Naive thymus-derived CD4-positive, alpha-beta T cell (primary cell): Measurements from ENCODE around the gene PI4K2A. TPM values are rescaled to one million over a fixed set of nuclear protein-coding genes. Genes with fewer than 3 reads are reported as not detected.
A peak's percentile ranks its signal among the peaks of the same experiment; 100 is the strongest.
"Not testable (repeated sequence)": the region's sequence is repeated elsewhere in the genome, so short reads cannot be mapped to it uniquely, and the experiment has no call there.

Experiments
- ATAC-seq: fragments of 150-1000 bp; cut with Tn5 transposase; 2 replicates; pipeline ENCODE4 v1.10.0; 2021; ENCODE audit warnings: mild to moderate bottlenecking, moderate library complexity
- CTCF ChIA-PET: fragments of 350-600 bp; sonication (Branson Sonifier 250); formaldehyde crosslinking; loops from one replicate; lab custom pipeline; 2021; ENCODE audit warnings: antibody characterized with exemption; lab: Charles Lee
- POLR2A ChIA-PET: fragments of 350-600 bp; sonication (Branson Sonifier 250); formaldehyde crosslinking; loops from one replicate; lab custom pipeline; 2021; ENCODE audit warnings: antibody characterized with exemption, inconsistent platforms; lab: Charles Lee
- DNase-seq, 9 donors: peaks; one replicate each; pipeline versions ENCODE4 v3.0.0 to v3.0.0-alpha.2; 2020 to 2022; ENCODE audit warnings: mixed read lengths in 1 of 9
- H3K27ac ChIP-seq: one replicate; pipeline ENCODE4 v1.7.0; 2013; ENCODE audit warnings: mild to moderate bottlenecking, low read depth, low read length, moderate library complexity
- H3K27me3 ChIP-seq, 2 donors: one replicate each; pipeline ENCODE4 v1.7.0; 2013; ENCODE audit warnings: low read length in 2 of 2, mild to moderate bottlenecking in 2 of 2, moderate library complexity in 2 of 2; ENCODE audit not compliant: control insufficient read depth in 2 of 2, insufficient read depth in 2 of 2
- H3K36me3 ChIP-seq, 3 experiments: 1 replicate in 2 of 3; 2 replicates in 1 of 3; pipeline ENCODE4 v1.7.0; 2013; ENCODE audit warnings: low read length in 3 of 3, mild to moderate bottlenecking in 3 of 3, moderate library complexity in 1 of 3; ENCODE audit not compliant: insufficient read depth in 3 of 3, control insufficient read depth in 2 of 3
- H3K4me1 ChIP-seq, 2 donors: one replicate each; pipeline ENCODE4 v1.7.0; 2013; ENCODE audit warnings: low read length in 2 of 2, mild to moderate bottlenecking in 2 of 2, moderate library complexity in 1 of 2; ENCODE audit not compliant: control insufficient read depth in 2 of 2, insufficient read depth in 2 of 2
- H3K4me3 ChIP-seq: 2 replicates; pipeline ENCODE4 v1.7.0; 2013; ENCODE audit warnings: mild to moderate bottlenecking, low read length
- H3K9me3 ChIP-seq, 3 experiments: 1 replicate in 2 of 3; 2 replicates in 1 of 3; pipeline ENCODE4 v1.7.0; 2013; ENCODE audit warnings: low read length in 3 of 3; ENCODE audit not compliant: control insufficient read depth in 2 of 3
- H3K27ac Mint-ChIP-seq, 9 donors: one replicate each; pipeline ENCODE4 v1.8.0; 2020 to 2022; ENCODE audit warnings: mixed read lengths in 9 of 9, mild to moderate bottlenecking in 8 of 9, moderate library complexity in 5 of 9, inconsistent platforms in 2 of 9
- H3K27me3 Mint-ChIP-seq, 5 donors: one replicate each; pipeline ENCODE4 v1.8.0; 2021 to 2022; ENCODE audit warnings: mixed read lengths in 5 of 5, mild to moderate bottlenecking in 1 of 5
- H3K36me3 Mint-ChIP-seq, 5 donors: one replicate each; pipeline ENCODE4 v1.8.0; 2020 to 2022; ENCODE audit warnings: mixed read lengths in 5 of 5, mild to moderate bottlenecking in 3 of 5, inconsistent platforms in 1 of 5
- H3K4me1 Mint-ChIP-seq, 7 donors: one replicate each; pipeline ENCODE4 v1.8.0; 2020 to 2022; ENCODE audit warnings: mixed read lengths in 7 of 7, mild to moderate bottlenecking in 3 of 7, inconsistent platforms in 1 of 7
- H3K4me3 Mint-ChIP-seq, 10 donors: one replicate each; pipeline ENCODE4 v1.8.0; 2020 to 2022; ENCODE audit warnings: mild to moderate bottlenecking in 10 of 10, mixed read lengths in 10 of 10, moderate library complexity in 6 of 10, inconsistent platforms in 2 of 10
- H3K9me3 Mint-ChIP-seq, 11 donors: one replicate each; pipeline ENCODE4 v1.8.0; 2020 to 2022; ENCODE audit warnings: mixed read lengths in 11 of 11, mild to moderate bottlenecking in 4 of 11, inconsistent platforms in 1 of 11, moderate library complexity in 1 of 11
- intact Hi-C, 2 donors: fragments of 100-400 bp; cut with micrococcal nuclease; formaldehyde crosslinking; loops; one replicate each; pipeline ENCODE4 v1.15.1; 2023
- polyA plus RNA-seq, 2 donors: library from polyadenylated mRNA; unstranded; fragments of 300-500 nt; fragmentation: Illumina TruSeq; gene quantifications; one replicate each; pipeline ENCODE4 v1.2.3, GENCODE V29; 2021
- total RNA-seq, 6 experiments: library from RNA in 5 of 6; stranded (reverse) in 5 of 6; gene quantifications; 1 replicate in 5 of 6; 2 replicates in 1 of 6; pipeline ENCODE4 v1.2.3 and lab custom pipeline; 2021 to 2026

Gene PI4K2A
- total and polyA plus RNA-seq, 7 experiments from 2014 or later: 5.5 to 33.8 (median 10.1) TPM

- H3K27me3 ChIP-seq: no peaks in the 10 kb centered on the region
- Mint-ChIP-seq H3K36me3 (peaks cover 0 to 22% (median 0%) of the 10 kb centered on the region in 5 donors), H3K4me3 (no peak overlapping the region), H3K27me3 (no peaks in the 10 kb centered on the region), H3K4me1 (peaks cover 0 to 16% (median 0%) of the 10 kb centered on the region in 7 donors), H3K9me3 (no peaks in the 10 kb centered on the region), H3K27ac (peak overlapping the region in 1 of 9 donors; percentile 13)
- peaks cover 0 to 34% (median 5%) of the 10 kb centered on the region in 3 experiments for H3K36me3 ChIP-seq
- peak; percentile 35 to 60 (median 48) for DNase-seq
- intact Hi-C loops: loop anchor here (1.0 kb wide), 8 partner anchors 10 to 368 kb away; partner anchors contain the start of genes AVPI1 (in 2 of the 2) and ZFYVE27 (in 1 of the 2)
- no peak overlapping the region for H3K4me3 ChIP-seq
- no peak overlapping the region for H3K27ac ChIP-seq
- no peaks in the 10 kb centered on the region for H3K4me1 ChIP-seq
- H3K9me3 ChIP-seq: no peaks in the 10 kb centered on the region
- peak; percentile 90 for ATAC-seq
- POLR2A ChIA-PET: interaction anchor here (0.8 to 3.0 kb wide), 4 partner anchors 10 to 59 kb away, joined by 3 to 14 read pairs (median 8); partner anchors contain the start of genes AVPI1 and ZFYVE27
- CTCF ChIA-PET: interaction anchor here (0.7 to 7.9 kb wide), 9 partner anchors 11 to 191 kb away, joined by 3 to 90 read pairs (median 4); partner anchors contain the start of genes AVPI1 and ZFYVE27
These were observed 36.5 kb downstream of the PI4K2A start for GRCh38 chr10:97676770-97677581.

- Histone ChIP-seq H3K36me3 (peaks cover 0 to 22% (median 0%) of the 10 kb centered on the region in 3 experiments), H3K4me3 (no peak overlapping the region), H3K4me1 (no peaks in the 10 kb centered on the region), H3K27me3 (no peaks in the 10 kb centered on the region), H3K9me3 (no peaks in the 10 kb centered on the region), H3K27ac (no peak overlapping the region)
- intact Hi-C loops: no loop called here
- Mint-ChIP-seq H3K4me3 (no peak overlapping the region), H3K9me3 (no peaks in the 10 kb centered on the region), H3K27ac (no peak overlapping the region), H3K4me1 (peaks cover 0 to 7% (median 4%) of the 10 kb centered on the region in 7 donors), H3K27me3 (no peaks in the 10 kb centered on the region), H3K36me3 (peaks cover 0 to 10% (median 0%) of the 10 kb centered on the region in 5 donors)
- DNase-seq (no peak), ATAC-seq (no peak)
- POLR2A ChIA-PET: no interaction called here
- CTCF ChIA-PET: interaction anchor here (0.7 to 7.9 kb wide), 3 partner anchors 39 to 371 kb away, joined by 4 to 90 read pairs (median 5); partner anchors contain the start of gene ZFYVE27
These were observed 39.1 kb downstream of the PI4K2A start for GRCh38 chr10:97679594-97679993.

DNA sequence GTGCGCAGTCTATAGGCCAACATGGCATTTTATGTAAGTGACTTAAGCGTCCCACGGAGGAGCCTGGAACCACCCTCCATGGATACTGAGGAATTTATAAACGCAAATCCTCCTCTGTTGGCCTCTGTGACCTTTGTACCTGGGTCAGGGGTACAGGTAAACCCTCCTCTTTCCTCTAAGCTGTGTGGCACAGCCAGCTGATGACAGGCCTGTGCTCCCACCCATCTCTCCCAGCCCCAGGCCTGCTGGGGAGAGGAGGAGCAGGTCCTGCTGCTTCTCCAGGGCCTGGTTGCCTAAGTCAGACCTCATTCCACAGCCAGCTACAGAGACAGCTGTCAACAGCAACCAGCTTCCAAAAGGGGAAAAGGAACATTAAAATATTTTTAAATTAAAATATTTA lies 41.6 kb downstream of the PI4K2A start:
- Mint-ChIP-seq H3K4me3 (no peak overlapping the region), H3K4me1 (peaks cover 6 to 19% (median 9%) of the 10 kb centered on the region in 7 donors), H3K36me3 (no peaks in the 10 kb centered on the region), H3K9me3 (no peaks in the 10 kb centered on the region), H3K27me3 (no peaks in the 10 kb centered on the region), H3K27ac (no peak overlapping the region)
- intact Hi-C loops: no loop called here
- H3K36me3 ChIP-seq: peaks cover 0 to 8% (median 0%) of the 10 kb centered on the region in 3 experiments
- H3K4me3 ChIP-seq: no peak overlapping the region
- ATAC-seq (no peak), DNase-seq (no peak)
- no peak overlapping the region for H3K27ac ChIP-seq
- ChIA-PET POLR2A (interaction anchor here (2.9 kb wide), 1 partner anchor 54 kb away, joined by 13 read pairs; the partner anchor contains the start of gene ZFYVE27), CTCF (interaction anchor here (1.0 kb wide), 3 partner anchors 26 to 54 kb away, joined by 3 to 4 read pairs (median 3); no protein-coding TSS in a partner anchor)
- H3K4me1 ChIP-seq: peaks cover 0 to 18% of the 10 kb centered on the region in 2 donors
- no peaks in the 10 kb centered on the region for H3K27me3 ChIP-seq
- no peaks in the 10 kb centered on the region for H3K9me3 ChIP-seq

- H3K27ac ChIP-seq: no peak overlapping the region
- no peaks in the 10 kb centered on the region for H3K27me3 Mint-ChIP-seq
- no peak overlapping the region for H3K27ac Mint-ChIP-seq
These were observed 43.3 kb downstream of the PI4K2A start for GRCh38 chr10:97683556-97684367.

GRCh38 chr10:97684368-97684713 lies 43.9 kb downstream of the PI4K2A start:
- H3K27ac ChIP-seq, H3K9me3 ChIP-seq, H3K27me3 ChIP-seq, intact Hi-C loops, H3K9me3 Mint-ChIP-seq, H3K27ac Mint-ChIP-seq, H3K4me3 Mint-ChIP-seq, H3K36me3 ChIP-seq, H3K4me3 ChIP-seq, DNase-seq, H3K27me3 Mint-ChIP-seq, H3K36me3 Mint-ChIP-seq, ATAC-seq: not testable (repeated sequence)
- ChIA-PET POLR2A (interaction anchor here (2.9 kb wide), 1 partner anchor 52 kb away, joined by 13 read pairs; the partner anchor contains the start of gene ZFYVE27), CTCF (interaction anchor here (0.9 to 1.5 kb wide), 4 partner anchors 11 to 52 kb away, joined by 4 read pairs; no protein-coding TSS in a partner anchor)
- peaks cover 5 to 25% of the 10 kb centered on the region in 2 donors for H3K4me1 ChIP-seq
- peaks cover 15 to 30% (median 19%) of the 10 kb centered on the region in 7 donors for H3K4me1 Mint-ChIP-seq

More at GRCh38 chr10:97683556-97684367, 43.3 kb downstream of the PI4K2A start:
- intact Hi-C loops: no loop called here
- Mint-ChIP-seq H3K4me1 (peaks cover 15 to 30% (median 19%) of the 10 kb centered on the region in 7 donors), H3K9me3 (peaks cover 0 to 1% (median 0%) of the 10 kb centered on the region in 11 donors), H3K4me3 (no peak overlapping the region), H3K36me3 (no peaks in the 10 kb centered on the region)
- ChIA-PET POLR2A (interaction anchor here (2.9 kb wide), 1 partner anchor 53 kb away, joined by 13 read pairs; the partner anchor contains the start of gene ZFYVE27), CTCF (interaction anchor here (0.9 to 1.5 kb wide), 5 partner anchors 12 to 61 kb away, joined by 3 to 4 read pairs (median 4); no protein-coding TSS in a partner anchor)
- H3K9me3 ChIP-seq: no peaks in the 10 kb centered on the region
- no peak for ATAC-seq
- no peak for DNase-seq
- peaks cover 5 to 25% of the 10 kb centered on the region in 2 donors for H3K4me1 ChIP-seq
- no peaks in the 10 kb centered on the region for H3K36me3 ChIP-seq
- H3K4me3 ChIP-seq: no peak overlapping the region
- no peaks in the 10 kb centered on the region for H3K27me3 ChIP-seq
